Measurements from ENCODE around the gene DBX1. TPM values are rescaled to one million over a fixed set of nuclear protein-coding genes. Genes with fewer than 3 reads are reported as not detected.
"Not testable (repeated sequence)": the region's sequence is repeated elsewhere in the genome, so short reads cannot be mapped to it uniquely, and the experiment has no call there.

Gene DBX1
- total and polyA plus RNA-seq, 2 donors (not counting 1 experiment from before 2014, with no cell fraction given): not detected

DNA sequence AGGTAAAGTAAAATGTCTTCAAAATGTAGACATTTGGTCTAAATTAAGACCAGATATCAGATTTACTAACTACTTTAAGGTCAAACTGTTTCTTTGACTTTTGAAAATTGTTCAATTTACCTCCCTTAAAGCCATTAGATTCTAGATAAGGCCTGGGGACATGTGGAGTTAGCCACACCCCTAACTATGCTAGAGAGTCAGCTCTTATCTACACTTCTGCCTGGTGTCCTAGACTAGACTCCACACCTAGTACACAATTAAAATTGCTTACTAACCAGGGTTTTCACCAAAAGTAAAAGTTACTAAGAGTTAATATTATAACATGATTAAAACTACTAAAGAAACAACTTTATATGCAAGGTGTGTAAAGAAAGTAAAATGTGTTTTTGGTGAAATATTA, 43.6 kb upstream of the DBX1 start:
- no peaks in the 10 kb centered on the region for H3K9me3 ChIP-seq (ENCODE audit: control insufficient read depth, insufficient read depth, low read depth, low read length)
- no peak overlapping the region for H3K9ac ChIP-seq (ENCODE audit: insufficient read depth, low read length)
- no peak for TF ChIP-seq EZH2 (IDR thresholded peaks at IDR 0.05; ENCODE audit: low read length, missing control alignments)
- TF ChIP-seq, protein P1, sequence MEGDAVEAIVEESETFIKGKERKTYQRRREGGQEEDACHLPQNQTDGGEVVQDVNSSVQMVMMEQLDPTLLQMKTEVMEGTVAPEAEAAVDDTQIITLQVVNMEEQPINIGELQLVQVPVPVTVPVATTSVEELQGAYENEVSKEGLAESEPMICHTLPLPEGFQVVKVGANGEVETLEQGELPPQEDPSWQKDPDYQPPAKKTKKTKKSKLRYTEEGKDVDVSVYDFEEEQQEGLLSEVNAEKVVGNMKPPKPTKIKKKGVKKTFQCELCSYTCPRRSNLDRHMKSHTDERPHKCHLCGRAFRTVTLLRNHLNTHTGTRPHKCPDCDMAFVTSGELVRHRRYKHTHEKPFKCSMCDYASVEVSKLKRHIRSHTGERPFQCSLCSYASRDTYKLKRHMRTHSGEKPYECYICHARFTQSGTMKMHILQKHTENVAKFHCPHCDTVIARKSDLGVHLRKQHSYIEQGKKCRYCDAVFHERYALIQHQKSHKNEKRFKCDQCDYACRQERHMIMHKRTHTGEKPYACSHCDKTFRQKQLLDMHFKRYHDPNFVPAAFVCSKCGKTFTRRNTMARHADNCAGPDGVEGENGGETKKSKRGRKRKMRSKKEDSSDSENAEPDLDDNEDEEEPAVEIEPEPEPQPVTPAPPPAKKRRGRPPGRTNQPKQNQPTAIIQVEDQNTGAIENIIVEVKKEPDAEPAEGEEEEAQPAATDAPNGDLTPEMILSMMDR (conservative IDR thresholded peaks at IDR 0.05 in 1 of 2, IDR thresholded peaks at IDR 0.05 in 1 of 2; ENCODE audit: low read depth in 1 of 2, low read length in 2 of 2): no peak
- no peak overlapping the region for H3K4me2 ChIP-seq (ENCODE audit: extremely low read depth, insufficient read depth, low read length)
- no peaks in the 10 kb centered on the region for H3K4me1 ChIP-seq (ENCODE audit: control insufficient read depth, extremely low read depth, insufficient read depth, low read length)
- H3K36me3 ChIP-seq (ENCODE audit: control insufficient read depth, insufficient read depth, low read length): no peaks in the 10 kb centered on the region
- DNase-seq (ENCODE audit: low read depth in 2 of 2): no peak
- H4K20me1 ChIP-seq (ENCODE audit: control insufficient read depth, extremely low read depth, insufficient read depth, low read length): no peaks in the 10 kb centered on the region
- peaks cover 29% of the 10 kb centered on the region for H3K27me3 ChIP-seq (ENCODE audit: control insufficient read depth, insufficient read depth, low read length)
- H2AFZ ChIP-seq (ENCODE audit: low read length): no peak overlapping the region
- H3K79me2 ChIP-seq (ENCODE audit: control insufficient read depth, insufficient read depth, low read length): no peaks in the 10 kb centered on the region
- no peak overlapping the region for H3K27ac ChIP-seq (ENCODE audit: insufficient read depth, low read length)
- no peak overlapping the region for H3K4me3 ChIP-seq (replicated peaks in 1 of 4; ENCODE audit: control extremely low read depth in 1 of 4, insufficient read depth in 1 of 4, low read depth in 3 of 4, low read length in 4 of 4)

DNA sequence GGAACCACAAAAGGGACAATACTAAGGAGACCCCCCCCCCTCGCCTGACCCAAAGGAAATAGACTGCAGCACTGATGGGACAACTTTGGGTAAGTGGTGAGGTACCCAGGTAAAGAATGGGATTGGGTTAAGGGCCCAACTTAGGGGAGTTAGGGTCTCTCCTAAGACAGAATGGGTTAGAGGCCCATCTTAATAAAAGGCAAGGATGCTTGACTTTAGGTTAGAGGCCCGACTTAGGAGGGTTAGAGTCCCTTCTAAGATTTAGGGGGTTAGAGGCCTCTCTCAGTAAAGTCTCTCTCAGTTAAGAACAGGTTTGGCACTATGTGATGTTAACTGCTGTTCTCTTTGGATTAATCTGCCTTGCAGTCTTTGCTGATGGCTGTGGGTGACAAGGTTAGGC, 41.0 kb upstream of the DBX1 start:
- no peaks in the 10 kb centered on the region for H4K20me1 ChIP-seq (ENCODE audit: control insufficient read depth, extremely low read depth, insufficient read depth, low read length)
- H3K36me3 ChIP-seq (ENCODE audit: control insufficient read depth, insufficient read depth, low read length): no peaks in the 10 kb centered on the region
- no peaks in the 10 kb centered on the region for H3K9me3 ChIP-seq (ENCODE audit: control insufficient read depth, insufficient read depth, low read depth, low read length)
- TF ChIP-seq, protein P1 (conservative IDR thresholded peaks at IDR 0.05 in 1 of 2, IDR thresholded peaks at IDR 0.05 in 1 of 2; ENCODE audit: low read depth in 1 of 2, low read length in 2 of 2): no peak
- TF ChIP-seq EZH2 (IDR thresholded peaks at IDR 0.05; ENCODE audit: low read length, missing control alignments): no peak
- DNase-seq (ENCODE audit: low read depth in 2 of 2): no peak
- H2AFZ ChIP-seq (ENCODE audit: low read length): no peak overlapping the region
- no peak overlapping the region for H3K9ac ChIP-seq (ENCODE audit: insufficient read depth, low read length)
- H3K27me3 ChIP-seq (ENCODE audit: control insufficient read depth, insufficient read depth, low read length): peaks cover 5% of the 10 kb centered on the region
- H3K27ac ChIP-seq (ENCODE audit: insufficient read depth, low read length): no peak overlapping the region
- no peak overlapping the region for H3K4me2 ChIP-seq (ENCODE audit: extremely low read depth, insufficient read depth, low read length)
- no peaks in the 10 kb centered on the region for H3K79me2 ChIP-seq (ENCODE audit: control insufficient read depth, insufficient read depth, low read length)
- no peaks in the 10 kb centered on the region for H3K4me1 ChIP-seq (ENCODE audit: control insufficient read depth, extremely low read depth, insufficient read depth, low read length)
- H3K4me3 ChIP-seq (replicated peaks in 1 of 4; ENCODE audit: control extremely low read depth in 1 of 4, insufficient read depth in 1 of 4, low read depth in 3 of 4, low read length in 4 of 4): no peak overlapping the region

DNA sequence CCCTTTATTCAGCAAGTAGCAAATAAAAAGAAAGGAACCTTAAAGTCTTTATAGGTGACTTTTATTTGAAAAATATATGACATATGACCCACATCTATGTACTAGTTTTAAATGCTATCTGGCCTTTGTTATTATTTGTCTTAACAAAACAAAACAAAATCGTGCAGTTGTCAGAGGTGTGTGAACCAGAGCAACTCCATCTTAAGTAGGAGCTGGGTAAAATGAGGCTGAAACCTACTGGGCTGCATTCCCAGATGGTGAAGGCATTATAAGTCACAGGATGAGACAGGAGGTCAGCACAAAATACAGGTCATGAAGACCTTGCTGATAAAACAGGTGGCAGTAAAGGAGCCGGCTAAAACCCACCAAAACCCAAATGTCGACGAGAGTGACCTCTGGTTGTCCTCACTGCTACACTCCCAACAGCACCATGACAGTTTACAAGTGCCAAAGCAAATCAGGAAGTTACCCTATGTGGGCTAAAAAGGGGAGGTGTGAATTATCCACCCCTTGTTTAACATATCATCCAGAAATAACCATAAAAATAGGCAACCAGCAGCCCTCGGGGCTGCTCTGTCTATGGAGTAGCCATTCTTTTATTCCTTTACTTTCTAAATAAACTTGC, 40.2 kb upstream of the DBX1 start:
- H4K20me1 ChIP-seq (ENCODE audit: control insufficient read depth, extremely low read depth, insufficient read depth, low read length); H3K36me3 ChIP-seq (ENCODE audit: control insufficient read depth, insufficient read depth, low read length); H2AFZ ChIP-seq (ENCODE audit: low read length); DNase-seq (ENCODE audit: low read depth in 2 of 2); H3K27me3 ChIP-seq (ENCODE audit: control insufficient read depth, insufficient read depth, low read length); H3K4me1 ChIP-seq (ENCODE audit: control insufficient read depth, extremely low read depth, insufficient read depth, low read length); H3K4me2 ChIP-seq (ENCODE audit: extremely low read depth, insufficient read depth, low read length); H3K4me3 ChIP-seq (replicated peaks in 1 of 4; ENCODE audit: control extremely low read depth in 1 of 4, insufficient read depth in 1 of 4, low read depth in 3 of 4, low read length in 4 of 4); H3K9ac ChIP-seq (ENCODE audit: insufficient read depth, low read length); H3K79me2 ChIP-seq (ENCODE audit: control insufficient read depth, insufficient read depth, low read length); H3K27ac ChIP-seq (ENCODE audit: insufficient read depth, low read length); H3K9me3 ChIP-seq (ENCODE audit: control insufficient read depth, insufficient read depth, low read depth, low read length): not testable (repeated sequence)
